Endothelial cell of umbilical vein (primary cell): Measurements from ENCODE around the gene RBX1. TPM values are rescaled to one million over a fixed set of nuclear protein-coding genes. Genes with fewer than 3 reads are reported as not detected.

Experiments used
- BruUV-seq: library from RNA; stranded (reverse); fragments of 400-500 nt; replicated peaks from 2 replicates; lab custom pipeline; 2021; lab: Mats Ljungman, UMichigan
- CTCF ChIA-PET: fragments of 300-600, 350-600 bp; sonication (Branson Sonifier 250); formaldehyde crosslinking; loops from one replicate; lab custom pipeline; 2021; ENCODE audit warnings: antibody characterized with exemption, inconsistent platforms; lab: Charles Lee
- POLR2A ChIA-PET: fragments of 300-600, 350-600 bp; sonication (Branson Sonifier 250); formaldehyde crosslinking; loops from one replicate; lab custom pipeline; 2021; ENCODE audit warnings: antibody characterized with exemption, inconsistent platforms; lab: Charles Lee
- DNase-seq: peaks from one replicate; pipeline ENCODE4 v3.0.0-alpha.2; 2011; ENCODE audit warnings: low read depth, low spot score
- FAIRE-seq: peaks from 2 replicates; lab custom pipeline; 2011; peaks lifted over from hg19 to GRCh38; lab: Jason Lieb, UNC
- H2AFZ ChIP-seq: 2 replicates; pipeline ENCODE4 v1.6.0; 2012; ENCODE audit warnings: low read depth, low read length, control low read depth, inconsistent platforms
- H3K27ac ChIP-seq: 2 replicates; pipeline ENCODE4 v1.5.1; 2011; ENCODE audit warnings: low read depth, mild to moderate bottlenecking, control low read depth, low read length, moderate library complexity; ENCODE audit not compliant: insufficient read depth
- H3K27me3 ChIP-seq, 2 experiments: 2 replicates each; pipeline versions ENCODE4 v1.6.0 to v1.6.1; 2011; ENCODE audit warnings: low read length in 2 of 2, mixed read lengths in 1 of 2; ENCODE audit not compliant: control insufficient read depth in 2 of 2, insufficient read depth in 2 of 2
- H3K36me3 ChIP-seq, 2 experiments: 2 replicates in 1 of 2; 3 replicates in 1 of 2; pipeline ENCODE4 v1.5.1; 2011; ENCODE audit warnings: low read length in 2 of 2, mild to moderate bottlenecking in 1 of 2, moderate library complexity in 1 of 2; ENCODE audit not compliant: control insufficient read depth in 2 of 2, insufficient read depth in 2 of 2; ENCODE audit errors: extremely low read depth in 1 of 2
- H3K4me1 ChIP-seq: 3 replicates; pipeline ENCODE4 v1.5.1; 2011; ENCODE audit warnings: mild to moderate bottlenecking, low read length; ENCODE audit not compliant: control insufficient read depth, insufficient read depth; ENCODE audit errors: extremely low read depth
- H3K4me2 ChIP-seq: 2 replicates; pipeline ENCODE4 v1.6.1; 2011; ENCODE audit warnings: low read length, control low read depth, mixed read lengths; ENCODE audit not compliant: insufficient read depth
- H3K4me3 ChIP-seq, 3 experiments: fragments of 200-600 bp in 1 of 3; sonication (generic), shearing (Covaris generic) in 1 of 3; replicated peaks in 1 of 3; 2 replicates each; pipeline ENCODE4 v1.5.1; 2011 to 2016; ENCODE audit warnings: control low read depth in 3 of 3, low read length in 3 of 3, mild to moderate bottlenecking in 2 of 3, inconsistent platforms in 1 of 3, low read depth in 1 of 3, moderate library complexity in 1 of 3; ENCODE audit not compliant: insufficient read depth in 1 of 3
- H3K79me2 ChIP-seq: 2 replicates; pipeline ENCODE4 v1.6.0; 2012; ENCODE audit warnings: low read length, inconsistent platforms; ENCODE audit not compliant: control insufficient read depth, insufficient read depth
- H3K9ac ChIP-seq: replicated peaks from 2 replicates; pipeline ENCODE3; 2011; ENCODE audit warnings: low read length, control low read depth; ENCODE audit not compliant: insufficient read depth; ENCODE audit errors: extremely low read depth
- H3K9me1 ChIP-seq: replicated peaks from 3 replicates; pipeline ENCODE4 v1.6.0; 2011; ENCODE audit warnings: mild to moderate bottlenecking, low read length; ENCODE audit not compliant: control insufficient read depth, insufficient read depth; ENCODE audit errors: extremely low read depth
- H3K9me3 ChIP-seq: replicated peaks from 2 replicates; pipeline ENCODE4 v1.5.1; 2012; ENCODE audit warnings: low read length, inconsistent platforms; ENCODE audit not compliant: control insufficient read depth, insufficient read depth
- H4K20me1 ChIP-seq: replicated peaks from 2 replicates; pipeline ENCODE3; 2011; ENCODE audit warnings: mild to moderate bottlenecking, low read length; ENCODE audit not compliant: control insufficient read depth, insufficient read depth; ENCODE audit errors: extremely low read depth
- CTCF ChIP-seq, 2 donors: IDR thresholded peaks; 1 replicate in 1 of 2; 2 replicates in 1 of 2; pipeline ENCODE4 v1.5.1; 2011; ENCODE audit warnings: low read length in 2 of 2, mild to moderate bottlenecking in 2 of 2, moderate library complexity in 2 of 2, control low read depth in 1 of 2, inconsistent platforms in 1 of 2, low read depth in 1 of 2; ENCODE audit not compliant: insufficient read depth in 1 of 2; ENCODE audit errors: extremely low read depth in 1 of 2
- EZH2 ChIP-seq: IDR thresholded peaks from 2 replicates; pipeline ENCODE4 v1.6.1; 2012; ENCODE audit warnings: borderline replicate concordance, low read depth, mild to moderate bottlenecking, moderate library complexity, low read length, inconsistent platforms; ENCODE audit not compliant: severe bottlenecking
- FOS ChIP-seq: IDR thresholded peaks from 2 replicates; pipeline ENCODE4 v1.6.1; 2011; ENCODE audit warnings: mild to moderate bottlenecking, low read length, moderate library complexity, borderline replicate concordance; ENCODE audit not compliant: insufficient read depth
- GATA2 ChIP-seq: IDR thresholded peaks from 2 replicates; pipeline ENCODE4 v1.7.0; 2011; ENCODE audit warnings: low read depth, mild to moderate bottlenecking, moderate library complexity, mixed read lengths, low read length; ENCODE audit not compliant: insufficient read length, insufficient read depth
- JUN ChIP-seq: IDR thresholded peaks from 2 replicates; pipeline ENCODE4 v1.6.1; 2011; ENCODE audit warnings: borderline replicate concordance, low read depth; ENCODE audit not compliant: insufficient read length, insufficient read depth
- MAX ChIP-seq: IDR thresholded peaks from 2 replicates; pipeline ENCODE4 v1.6.1; 2011; ENCODE audit not compliant: insufficient read depth, insufficient read length
- MYC ChIP-seq: IDR thresholded peaks from one replicate; pipeline ENCODE4 v1.6.1; 2011; ENCODE audit warnings: mild to moderate bottlenecking, low read depth, low read length
- POLR2A ChIP-seq: IDR thresholded peaks from 2 replicates; pipeline ENCODE4 v1.6.1; 2012; ENCODE audit warnings: low read depth, mild to moderate bottlenecking, control low read depth, low read length
- POLR2AphosphoS5 ChIP-seq: IDR thresholded peaks from 2 replicates; pipeline ENCODE4 v1.6.1; 2012; ENCODE audit warnings: low read depth, mild to moderate bottlenecking, control low read depth, low read length, moderate library complexity; ENCODE audit not compliant: insufficient read depth
- dilution Hi-C: fragments of 300-500 bp; cut with MboI; formaldehyde crosslinking; loops from one replicate; pipeline ENCODE4 v1.15.0; 2019; ENCODE audit warnings: low sequenced_read_pairs; ENCODE audit not compliant: extremely low pct_ligation_motif_present
- intact Hi-C: fragments of 100-400 bp; cut with micrococcal nuclease; formaldehyde crosslinking; loops from one replicate; pipeline ENCODE4 v1.10.0; 2022
- polyA plus RNA-seq, 4 experiments: library from polyadenylated mRNA; depleted of rRNA in 3 of 4; stranded (reverse) in 3 of 4; unstranded in 1 of 4; fragments of >200 nt; gene quantifications; 2 replicates each; pipeline versions ENCODE4 v1.2.1 to v1.2.3, GENCODE V29; 2011 to 2012; ENCODE audit warnings: missing spikeins in 1 of 4
- total RNA-seq: library from RNA; stranded (reverse); gene quantifications from 2 replicates; pipeline ENCODE4 v1.2.3, GENCODE V29; 2021

The RBX1 gene
- total and polyA plus RNA-seq, 2 donors (not counting 3 experiments of a cell fraction or from before 2014, with no cell fraction given): 74.7 to 102 TPM

GRCh38 chr22:40975366-40975765 lies 24.2 kb downstream of the RBX1 start:
- no TSS peak for BruUV-seq
- Histone ChIP-seq H3K9me3 (no peaks in the 10 kb centered on the region), H3K4me3 (no peak overlapping the region), H3K79me2 (no peaks in the 10 kb centered on the region), H3K36me3 (peaks cover 5 to 9% of the 10 kb centered on the region in 2 experiments), H4K20me1 (no peaks in the 10 kb centered on the region), H3K9me1 (no peaks in the 10 kb centered on the region), H3K27ac (no peak overlapping the region), H3K9ac (no peak overlapping the region), H3K4me1 (no peaks in the 10 kb centered on the region), H2AFZ (no peak overlapping the region), H3K27me3 (no peaks in the 10 kb centered on the region), H3K4me2 (no peak overlapping the region)
- FAIRE-seq (peak; percentile 33), DNase-seq (no peak)
- POLR2A ChIA-PET: no interaction called here
- TF ChIP-seq FOS (no peak), POLR2AphosphoS5 (no peak), EZH2 (no peak), JUN (no peak), GATA2 (no peak), MAX (no peak), MYC (no peak), POLR2A (no peak), CTCF (IDR thresholded peaks at IDR 0.05; ENCODE audit: extremely low read depth in 1 of 2, insufficient read depth in 1 of 2, low read depth in 1 of 2, low read length in 2 of 2) (no peak)
- dilution Hi-C loops (no loop called here), intact Hi-C loops (no loop called here)
- CTCF ChIA-PET: no interaction called here
